NT2/D1 (cell line): ENCODE measurements around the gene GPRC6A.

Experiments used
- SUZ12 ChIP-seq: IDR thresholded peaks from 2 replicates; pipeline ENCODE4 v1.6.1; 2011; ENCODE audit not compliant: insufficient read length, insufficient read depth; ENCODE audit errors: extremely low read depth
- YY1 ChIP-seq: IDR thresholded peaks from 2 replicates; pipeline ENCODE4 v1.6.1; 2011; ENCODE audit not compliant: insufficient read length, insufficient read depth
- ZNF274 ChIP-seq: IDR thresholded peaks from 2 replicates; pipeline ENCODE4 v1.6.1; 2011; ENCODE audit warnings: mild to moderate bottlenecking, low read depth, low read length

DNA sequence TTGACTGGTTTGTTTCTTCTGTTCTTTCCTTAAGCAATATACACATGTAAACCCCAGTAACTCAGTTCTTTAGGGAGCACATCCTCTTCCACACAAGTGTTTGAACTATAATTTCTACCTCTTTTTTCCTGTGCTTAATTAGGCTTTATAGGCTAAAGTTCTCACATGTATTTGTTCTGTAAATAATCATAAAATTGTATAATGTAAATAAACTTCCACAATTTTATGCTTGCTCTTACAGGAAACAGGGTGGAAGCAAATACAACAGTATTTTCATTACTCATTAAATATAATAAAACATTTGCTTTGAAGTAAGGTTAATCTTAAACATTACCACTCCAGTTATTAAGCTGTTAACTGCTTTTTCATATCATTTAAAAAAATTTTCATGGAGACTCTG is 26.9 kb downstream of the GPRC6A start:
- TF ChIP-seq ZNF274 (no peak), SUZ12 (no peak), YY1 (no peak)
